ENCODE measurements around the gene LDHAL6B. TPM values are rescaled to one million over a fixed set of nuclear protein-coding genes. Genes with fewer than 3 reads are reported as not detected.
A peak's percentile ranks its signal among the peaks of the same experiment; 100 is the strongest.

The LDHAL6B gene
- total RNA-seq, 1 donor, result not detected

DNA sequence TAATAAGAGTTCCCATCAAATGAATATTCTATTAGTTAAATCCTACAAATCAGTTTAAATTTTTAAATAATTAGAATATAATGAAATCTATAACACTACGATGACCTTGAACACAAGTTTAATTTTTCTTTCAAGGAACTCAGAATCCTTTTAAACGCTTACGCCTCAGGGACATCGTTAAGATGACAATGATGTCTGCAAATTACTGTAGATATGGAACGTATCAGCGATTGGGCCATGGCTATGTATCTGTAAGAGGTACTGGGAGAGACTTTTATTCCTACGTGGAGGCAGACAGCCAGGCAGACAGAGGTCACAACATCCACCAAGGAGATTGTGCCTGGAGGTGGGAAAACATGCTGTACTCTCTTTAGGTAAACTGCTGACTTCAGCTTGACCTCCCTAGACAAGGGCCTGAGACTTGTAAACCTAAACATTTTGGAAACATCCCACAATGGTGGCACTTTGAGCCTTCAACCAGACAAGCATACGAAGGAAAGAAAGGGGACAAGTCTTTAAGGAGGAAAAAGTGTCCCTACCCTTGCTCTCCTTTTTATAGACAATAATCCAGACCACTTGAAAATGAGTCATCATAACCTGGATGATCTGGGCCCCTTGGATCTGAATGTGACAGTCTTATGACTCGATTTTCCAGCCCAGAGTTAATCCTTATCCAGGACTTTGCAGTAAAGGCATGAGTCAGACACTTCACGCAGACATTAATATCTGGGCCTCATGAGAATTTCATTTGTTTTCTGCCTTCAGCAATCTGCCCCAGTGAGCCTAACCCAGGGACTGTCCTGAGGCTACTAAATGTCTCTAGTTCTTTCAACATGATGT is 6.8 kb upstream of the LDHAL6B start:
- DNase-seq (ENCODE audit: insufficient read length, low spot score, missing footprints), result peak; percentile 95
- H3K79me2 ChIP-seq (ENCODE audit: insufficient read depth, low read length), result no peaks in the 10 kb centered on the region
- H2AFZ ChIP-seq (ENCODE audit: low read length), result no peak overlapping the region
- no peak overlapping the region for H3K4me3 ChIP-seq (ENCODE audit: insufficient read depth, low read length)
- no peaks in the 10 kb centered on the region for H4K20me1 ChIP-seq (ENCODE audit: insufficient read depth, low read length)
- peaks cover 19% of the 10 kb centered on the region for H3K4me1 ChIP-seq (ENCODE audit: insufficient read depth, low read length)
- H3K36me3 ChIP-seq (ENCODE audit: insufficient read depth, low read length), result peaks cover 78% of the 10 kb centered on the region
- H3K27ac ChIP-seq (ENCODE audit: low read depth, low read length), result peak overlapping the region; percentile 32
- H3K27me3 ChIP-seq (ENCODE audit: insufficient read depth, low read length), result no peaks in the 10 kb centered on the region
- no peaks in the 10 kb centered on the region for H3K9me3 ChIP-seq (ENCODE audit: low read depth, low read length)
- TF ChIP-seq, protein P1, sequence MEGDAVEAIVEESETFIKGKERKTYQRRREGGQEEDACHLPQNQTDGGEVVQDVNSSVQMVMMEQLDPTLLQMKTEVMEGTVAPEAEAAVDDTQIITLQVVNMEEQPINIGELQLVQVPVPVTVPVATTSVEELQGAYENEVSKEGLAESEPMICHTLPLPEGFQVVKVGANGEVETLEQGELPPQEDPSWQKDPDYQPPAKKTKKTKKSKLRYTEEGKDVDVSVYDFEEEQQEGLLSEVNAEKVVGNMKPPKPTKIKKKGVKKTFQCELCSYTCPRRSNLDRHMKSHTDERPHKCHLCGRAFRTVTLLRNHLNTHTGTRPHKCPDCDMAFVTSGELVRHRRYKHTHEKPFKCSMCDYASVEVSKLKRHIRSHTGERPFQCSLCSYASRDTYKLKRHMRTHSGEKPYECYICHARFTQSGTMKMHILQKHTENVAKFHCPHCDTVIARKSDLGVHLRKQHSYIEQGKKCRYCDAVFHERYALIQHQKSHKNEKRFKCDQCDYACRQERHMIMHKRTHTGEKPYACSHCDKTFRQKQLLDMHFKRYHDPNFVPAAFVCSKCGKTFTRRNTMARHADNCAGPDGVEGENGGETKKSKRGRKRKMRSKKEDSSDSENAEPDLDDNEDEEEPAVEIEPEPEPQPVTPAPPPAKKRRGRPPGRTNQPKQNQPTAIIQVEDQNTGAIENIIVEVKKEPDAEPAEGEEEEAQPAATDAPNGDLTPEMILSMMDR (IDR thresholded peaks at IDR 0.05; ENCODE audit: extremely low read depth, low read depth, low read length), result no peak
- no peak overlapping the region for H3K4me2 ChIP-seq (ENCODE audit: insufficient read depth, low read length)

DNA sequence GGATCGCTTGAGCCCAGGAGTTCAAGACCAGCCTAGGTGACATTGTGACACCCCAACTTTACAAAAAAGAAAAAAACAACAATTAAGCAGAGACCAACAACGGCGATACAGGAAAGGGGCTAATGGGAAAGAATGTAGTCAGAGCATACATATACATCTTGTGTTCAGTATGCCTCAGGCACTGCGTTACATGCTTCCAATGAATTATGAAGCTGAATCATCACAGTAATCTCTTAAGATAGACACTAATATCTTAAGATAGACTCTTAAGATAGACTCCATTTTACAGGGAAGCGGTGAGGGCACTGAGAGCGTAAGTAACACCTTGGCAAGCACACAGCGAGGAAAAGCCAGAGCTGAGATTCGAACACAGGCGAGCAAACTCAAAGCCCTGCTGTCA is 6.1 kb upstream of the LDHAL6B start:
- Histone ChIP-seq H3K79me2 (ENCODE audit: insufficient read depth, low read length) (no peaks in the 10 kb centered on the region), H3K27ac (ENCODE audit: low read depth, low read length) (peak overlapping the region; percentile 32), H3K4me1 (ENCODE audit: insufficient read depth, low read length) (peaks cover 12% of the 10 kb centered on the region), H3K9me3 (ENCODE audit: low read depth, low read length) (no peaks in the 10 kb centered on the region), H3K4me2 (ENCODE audit: insufficient read depth, low read length) (no peak overlapping the region), H2AFZ (ENCODE audit: low read length) (no peak overlapping the region), H3K36me3 (ENCODE audit: insufficient read depth, low read length) (peaks cover 78% of the 10 kb centered on the region), H4K20me1 (ENCODE audit: insufficient read depth, low read length) (no peaks in the 10 kb centered on the region), H3K27me3 (ENCODE audit: insufficient read depth, low read length) (no peaks in the 10 kb centered on the region), H3K4me3 (ENCODE audit: insufficient read depth, low read length) (no peak overlapping the region)
- DNase-seq (ENCODE audit: insufficient read length, low spot score, missing footprints), result no peak
- TF ChIP-seq, protein P1 (IDR thresholded peaks at IDR 0.05; ENCODE audit: extremely low read depth, low read depth, low read length), result no peak

DNA sequence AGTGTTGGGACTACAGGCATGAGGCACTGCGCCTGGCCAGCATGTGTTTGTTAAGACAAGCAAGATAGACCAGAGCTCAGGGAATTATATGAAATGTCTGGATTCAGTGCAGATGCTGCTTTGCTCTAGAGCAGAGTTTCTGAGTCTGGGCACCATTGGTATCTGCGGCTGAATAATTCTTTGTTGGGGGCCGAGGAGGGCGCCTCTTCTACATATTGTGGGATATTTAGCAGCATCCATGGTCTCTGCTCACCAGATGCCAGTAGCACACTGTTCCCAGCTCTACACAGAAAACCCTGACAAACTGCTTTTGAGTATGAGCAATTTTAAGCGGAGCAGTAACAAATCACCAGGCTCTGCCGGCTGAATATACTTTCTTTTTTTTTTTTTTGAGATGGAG is 3.6 kb upstream of the LDHAL6B start:
- Histone ChIP-seq H3K4me3 (ENCODE audit: insufficient read depth, low read length) (no peak overlapping the region), H3K27me3 (ENCODE audit: insufficient read depth, low read length) (no peaks in the 10 kb centered on the region), H3K4me2 (ENCODE audit: insufficient read depth, low read length) (no peak overlapping the region), H2AFZ (ENCODE audit: low read length) (no peak overlapping the region), H3K36me3 (ENCODE audit: insufficient read depth, low read length) (peaks cover 92% of the 10 kb centered on the region), H3K79me2 (ENCODE audit: insufficient read depth, low read length) (no peaks in the 10 kb centered on the region), H3K4me1 (ENCODE audit: insufficient read depth, low read length) (peaks cover 11% of the 10 kb centered on the region), H3K9me3 (ENCODE audit: low read depth, low read length) (no peaks in the 10 kb centered on the region), H4K20me1 (ENCODE audit: insufficient read depth, low read length) (no peaks in the 10 kb centered on the region), H3K27ac (ENCODE audit: low read depth, low read length) (no peak overlapping the region)
- TF ChIP-seq, protein P1 (IDR thresholded peaks at IDR 0.05; ENCODE audit: extremely low read depth, low read depth, low read length), result no peak
- no peak for DNase-seq (ENCODE audit: insufficient read length, low spot score, missing footprints)

DNA sequence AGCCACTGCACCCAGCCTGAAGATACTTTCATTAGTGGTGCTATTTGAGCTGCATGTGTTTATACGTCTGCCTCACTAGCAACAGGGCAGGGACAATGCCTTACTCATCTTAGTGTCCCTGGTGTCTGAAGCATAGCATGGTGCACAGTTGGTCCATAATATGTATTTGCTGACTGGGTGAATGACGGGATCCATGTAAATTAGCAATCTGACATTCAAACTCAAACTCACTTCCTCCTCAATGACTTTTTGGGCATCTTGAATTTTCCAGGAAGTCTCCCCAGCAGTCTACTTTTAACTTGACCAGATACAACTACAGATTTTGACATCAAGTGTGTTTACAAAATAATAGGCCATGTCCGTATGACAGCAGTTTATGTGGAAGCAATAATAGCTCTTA is 3.0 kb upstream of the LDHAL6B start:
- H3K9me3 ChIP-seq (ENCODE audit: low read depth, low read length), result no peaks in the 10 kb centered on the region
- H3K4me3 ChIP-seq (ENCODE audit: insufficient read depth, low read length), result no peak overlapping the region
- TF ChIP-seq, protein P1 (IDR thresholded peaks at IDR 0.05; ENCODE audit: extremely low read depth, low read depth, low read length), result no peak
- no peak overlapping the region for H2AFZ ChIP-seq (ENCODE audit: low read length)
- H4K20me1 ChIP-seq (ENCODE audit: insufficient read depth, low read length), result no peaks in the 10 kb centered on the region
- H3K27ac ChIP-seq (ENCODE audit: low read depth, low read length), result no peak overlapping the region
- no peak overlapping the region for H3K4me2 ChIP-seq (ENCODE audit: insufficient read depth, low read length)
- no peak for DNase-seq (ENCODE audit: insufficient read length, low spot score, missing footprints)
- H3K79me2 ChIP-seq (ENCODE audit: insufficient read depth, low read length), result no peaks in the 10 kb centered on the region
- H3K36me3 ChIP-seq (ENCODE audit: insufficient read depth, low read length), result peaks cover 93% of the 10 kb centered on the region
- H3K4me1 ChIP-seq (ENCODE audit: insufficient read depth, low read length), result peaks cover 11% of the 10 kb centered on the region
- no peaks in the 10 kb centered on the region for H3K27me3 ChIP-seq (ENCODE audit: insufficient read depth, low read length)

All from osteoblast (primary cell).